ENCODE results near the gene C20orf202.

C20orf202 gene

GRCh38 chr20:1202762-1203504 is at the start of gene C20orf202:
Gene C20orf202 (plus strand): TSS chr20:1203454. CDS start chr20:1203586, 132 bp downstream.
- no peak within 1 kb of the TSS for H3K4me3 ChIP-seq (ENCODE audit: low read depth, low read length)
- no peak for DNase-seq (ENCODE audit: low read depth)

- DNase-seq (ENCODE audit: low read depth): no peak
- H3K4me3 ChIP-seq (ENCODE audit: low read depth, low read length): no peak overlapping the region
Measured at GRCh38 chr20:1154226-1154625, 49.0 kb upstream of the C20orf202 start.

GRCh38 chr20:1154691-1155090 is 48.6 kb upstream of the C20orf202 start:
- no peak for DNase-seq (ENCODE audit: low read depth)
- no peak overlapping the region for H3K4me3 ChIP-seq (ENCODE audit: low read depth, low read length)

- no peak for DNase-seq (ENCODE audit: low read depth)
- no peak overlapping the region for H3K4me3 ChIP-seq (ENCODE audit: low read depth, low read length)
Measured at GRCh38 chr20:1155342-1155741, 47.9 kb upstream of the C20orf202 start.

GRCh38 chr20:1160496-1160895 is 42.8 kb upstream of the C20orf202 start:
- no peak for DNase-seq (ENCODE audit: low read depth)

GRCh38 chr20:1160991-1161390 is 42.3 kb upstream of the C20orf202 start:
- H3K4me3 ChIP-seq (ENCODE audit: low read depth, low read length): no peak overlapping the region
- no peak for DNase-seq (ENCODE audit: low read depth)

More at GRCh38 chr20:1160496-1160895, 42.8 kb upstream of the C20orf202 start:
- no peak overlapping the region for H3K4me3 ChIP-seq (ENCODE audit: low read depth, low read length)

- DNase-seq (ENCODE audit: low read depth): no peak
- H3K4me3 ChIP-seq (ENCODE audit: low read depth, low read length): no peak overlapping the region
Measured at GRCh38 chr20:1163105-1163504, 40.1 kb upstream of the C20orf202 start.

- no peak overlapping the region for H3K4me3 ChIP-seq (ENCODE audit: low read depth, low read length)
- DNase-seq (ENCODE audit: low read depth): no peak
Measured at GRCh38 chr20:1163653-1164052, 39.6 kb upstream of the C20orf202 start.

- no peak overlapping the region for H3K4me3 ChIP-seq (ENCODE audit: low read depth, low read length)
- DNase-seq (ENCODE audit: low read depth): no peak
Measured at GRCh38 chr20:1164871-1165270, 38.4 kb upstream of the C20orf202 start.

GRCh38 chr20:1165521-1165920 is 37.7 kb upstream of the C20orf202 start:
- H3K4me3 ChIP-seq (ENCODE audit: low read depth, low read length): no peak overlapping the region
- no peak for DNase-seq (ENCODE audit: low read depth)

GRCh38 chr20:1165941-1166340 is 37.3 kb upstream of the C20orf202 start:
- no peak for DNase-seq (ENCODE audit: low read depth)
- no peak overlapping the region for H3K4me3 ChIP-seq (ENCODE audit: low read depth, low read length)

- no peak overlapping the region for H3K4me3 ChIP-seq (ENCODE audit: low read depth, low read length)
- no peak for DNase-seq (ENCODE audit: low read depth)
Measured at GRCh38 chr20:1166948-1167720, 36.1 kb upstream of the C20orf202 start.

GRCh38 chr20:1169224-1169623 is 34.0 kb upstream of the C20orf202 start:
- no peak for DNase-seq (ENCODE audit: low read depth)
- H3K4me3 ChIP-seq (ENCODE audit: low read depth, low read length): no peak overlapping the region

- no peak for DNase-seq (ENCODE audit: low read depth)
- H3K4me3 ChIP-seq (ENCODE audit: low read depth, low read length): no peak overlapping the region
Measured at GRCh38 chr20:1171461-1172093, 31.7 kb upstream of the C20orf202 start.

- DNase-seq (ENCODE audit: low read depth): no peak
- H3K4me3 ChIP-seq (ENCODE audit: low read depth, low read length): no peak overlapping the region
Measured at GRCh38 chr20:1173698-1174097, 29.6 kb upstream of the C20orf202 start.

- DNase-seq (ENCODE audit: low read depth): no peak
- H3K4me3 ChIP-seq (ENCODE audit: low read depth, low read length): no peak overlapping the region
Measured at GRCh38 chr20:1174787-1175186, 28.5 kb upstream of the C20orf202 start.

GRCh38 chr20:1177680-1178079 is 25.6 kb upstream of the C20orf202 start:
- H3K4me3 ChIP-seq (ENCODE audit: low read depth, low read length): no peak overlapping the region
- DNase-seq (ENCODE audit: low read depth): no peak

GRCh38 chr20:1178103-1178502 is 25.2 kb upstream of the C20orf202 start:
- no peak for DNase-seq (ENCODE audit: low read depth)
- H3K4me3 ChIP-seq (ENCODE audit: low read depth, low read length): no peak overlapping the region

- DNase-seq (ENCODE audit: low read depth): no peak
- no peak overlapping the region for H3K4me3 ChIP-seq (ENCODE audit: low read depth, low read length)
Measured at GRCh38 chr20:1178623-1179022, 24.6 kb upstream of the C20orf202 start.

- DNase-seq (ENCODE audit: low read depth): no peak
- H3K4me3 ChIP-seq (ENCODE audit: low read depth, low read length): no peak overlapping the region
Measured at GRCh38 chr20:1180949-1181348, 22.3 kb upstream of the C20orf202 start.
